Progenitor cell of endocrine pancreas (in vitro differentiated cells): ENCODE measurements around the gene TLX2. TPM values are rescaled to one million over a fixed set of nuclear protein-coding genes. Genes with fewer than 3 reads are reported as not detected.

Experiments
- total RNA-seq: library from RNA; stranded (reverse); gene quantifications from 2 replicates; pipeline ENCODE4 v1.2.1, GENCODE V29; 2021

The TLX2 gene
- total RNA-seq, 1 donor from 2014 or later: not detected

Other genes starting within 250 kb of the TLX2 start
- gene SLC4A5, start 171.0 kb upstream of the TLX2 start, total RNA-seq: 4.1 and 5.9 TPM in 2 replicates
- 178 and 195 TPM in 2 replicates for gene DCTN1, start 134.1 kb upstream of the TLX2 start, total RNA-seq
- gene C2orf81, start 92.8 kb upstream of the TLX2 start, total RNA-seq: 11.3 and 13.4 TPM in 2 replicates
- gene WDR54, start 92.7 kb upstream of the TLX2 start, total RNA-seq: 28.1 and 30.2 TPM in 2 replicates
- gene RTKN, start 72.5 kb upstream of the TLX2 start, total RNA-seq: 121 and 129 TPM in 2 replicates
- 46.8 and 51.0 TPM in 2 replicates for gene INO80B, start 59.4 kb upstream of the TLX2 start, total RNA-seq
- 127 and 140 TPM in 2 replicates for gene WBP1, start 56.0 kb upstream of the TLX2 start, total RNA-seq
- gene MOGS, start 49.1 kb upstream of the TLX2 start, total RNA-seq: 67.9 and 71.5 TPM in 2 replicates
- gene MRPL53, start 41.8 kb upstream of the TLX2 start, total RNA-seq: 61.3 and 64.1 TPM in 2 replicates
- 39.9 and 42.0 TPM in 2 replicates for gene CCDC142, start 31.5 kb upstream of the TLX2 start, total RNA-seq
- gene TTC31, start 31.4 kb upstream of the TLX2 start, total RNA-seq: 32.2 and 34.8 TPM in 2 replicates
- gene LBX2, start 14.8 kb upstream of the TLX2 start, total RNA-seq: 7.3 and 9.3 TPM in 2 replicates
- 23.3 and 24.4 TPM in 2 replicates for gene PCGF1, start 6.8 kb upstream of the TLX2 start, total RNA-seq
- 1.5 and 1.7 TPM in 2 replicates for gene DQX1, start 11.8 kb downstream of the TLX2 start, total RNA-seq
- gene AUP1, start 15.3 kb downstream of the TLX2 start, total RNA-seq: 110 and 115 TPM in 2 replicates
- 35.9 and 41.9 TPM in 2 replicates for gene HTRA2, start 15.5 kb downstream of the TLX2 start, total RNA-seq
- gene LOXL3, start 39.5 kb downstream of the TLX2 start, total RNA-seq: 23.4 and 24.2 TPM in 2 replicates
- gene DOK1, start 40.3 kb downstream of the TLX2 start, total RNA-seq: 18.5 and 20.9 TPM in 2 replicates
- 2.5 and 2.6 TPM in 2 replicates for gene M1AP, start 133.9 kb downstream of the TLX2 start, total RNA-seq
- gene SEMA4F, start 139.8 kb downstream of the TLX2 start, total RNA-seq: 11.5 and 13.4 TPM in 2 replicates